ENCODE results near the gene ADGRB3. TPM values are rescaled to one million over a fixed set of nuclear protein-coding genes. Genes with fewer than 3 reads are reported as not detected.

ADGRB3 gene
- total and polyA plus RNA-seq, 8 donors, result 0.19 to 16.0 (median 0.61) TPM; not detected in 1

DNA sequence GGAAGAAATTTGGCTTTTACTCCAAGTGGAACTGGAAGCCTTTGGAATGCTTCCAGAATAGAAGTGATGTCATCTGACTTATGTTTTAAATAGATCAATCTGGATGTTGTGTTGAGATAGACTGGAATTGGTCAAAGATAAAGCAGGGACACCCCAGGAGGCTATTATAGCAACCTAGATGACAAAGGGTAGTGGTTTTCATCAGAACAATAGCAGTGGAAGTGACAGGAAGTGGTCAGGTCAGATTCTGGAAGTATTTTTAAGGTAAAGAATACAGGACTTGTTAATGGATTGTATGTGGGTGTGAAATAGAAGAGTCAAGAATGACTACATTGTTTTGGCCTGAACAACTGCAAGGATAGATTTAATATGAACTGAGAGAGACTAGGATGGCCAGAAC lies 191.4 kb downstream of the ADGRB3 start:
- no peaks in the 10 kb centered on the region for H3K27me3 ChIP-seq
- no peaks in the 10 kb centered on the region for H3K36me3 ChIP-seq
- no peak overlapping the region for H3K4me3 ChIP-seq
- H3K4me1 ChIP-seq, result no peaks in the 10 kb centered on the region
- no peaks in the 10 kb centered on the region for H3K9me3 ChIP-seq
- no peak for DNase-seq
- H3K27ac ChIP-seq, result no peak overlapping the region
- TF ChIP-seq EP300 (IDR thresholded peaks at IDR 0.05) (no peak), CTCF (IDR thresholded peaks at IDR 0.05) (no peak), POLR2AphosphoS5 (IDR thresholded peaks at IDR 0.05) (no peak), POLR2A (IDR thresholded peaks at IDR 0.05) (no peak)
- intact Hi-C loops (cut with DNase I; ENCODE audit: low total_unique reads), result no loop called here

- DNase-seq, result no peak
- Histone ChIP-seq H3K4me3 (no peak overlapping the region), H3K9me3 (no peaks in the 10 kb centered on the region), H3K27ac (no peak overlapping the region), H3K27me3 (no peaks in the 10 kb centered on the region), H3K36me3 (no peaks in the 10 kb centered on the region), H3K4me1 (no peaks in the 10 kb centered on the region)
- WGBS, 5 donors, result 44 to 53% (median 51%) methylated on average over 5 of the region's 5 CpGs
- TF ChIP-seq EP300 (IDR thresholded peaks at IDR 0.05) (no peak), POLR2A (IDR thresholded peaks at IDR 0.05) (no peak), POLR2AphosphoS5 (IDR thresholded peaks at IDR 0.05) (no peak), CTCF (IDR thresholded peaks at IDR 0.05) (no peak)
- intact Hi-C loops (cut with DNase I; ENCODE audit: low total_unique reads), result no loop called here
Measured at GRCh38 chr6:68834551-68834950, 199.5 kb downstream of the ADGRB3 start.

- Histone ChIP-seq H3K9me3 (peaks cover 0 to under 1% (median 0%) of the 10 kb centered on the region in 4 donors), H3K36me3 (no peaks in the 10 kb centered on the region), H3K27me3 (no peaks in the 10 kb centered on the region), H3K4me1 (no peaks in the 10 kb centered on the region), H3K27ac (no peak overlapping the region), H3K4me3 (no peak overlapping the region)
- intact Hi-C loops (cut with DNase I; ENCODE audit: low total_unique reads), result no loop called here
- TF ChIP-seq EP300 (IDR thresholded peaks at IDR 0.05) (no peak), CTCF (IDR thresholded peaks at IDR 0.05) (no peak)
- no peak for DNase-seq
Measured at GRCh38 chr6:68838571-68838970, 203.5 kb downstream of the ADGRB3 start.

DNA sequence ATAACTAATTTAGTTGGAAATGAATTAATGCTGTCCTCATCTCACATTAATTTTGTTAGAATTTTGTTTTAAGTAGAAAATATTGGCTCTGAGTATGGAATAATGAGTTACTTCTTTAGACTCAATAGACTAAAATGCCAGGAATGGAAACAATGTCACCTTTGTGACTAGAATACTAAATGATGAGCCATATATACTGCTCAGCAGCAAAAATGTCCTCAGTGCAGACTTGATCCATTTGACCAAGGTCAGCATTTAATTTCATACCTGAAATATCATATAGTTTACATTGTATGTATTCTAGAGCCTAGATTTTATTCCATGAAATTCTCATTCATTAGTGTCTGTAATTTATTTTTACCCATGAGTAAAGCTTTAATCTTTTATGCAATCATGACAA lies 217.7 kb downstream of the ADGRB3 start:
- H3K9me3 ChIP-seq, result peaks cover 0 to 13% (median under 1%) of the 10 kb centered on the region in 4 donors
- no peaks in the 10 kb centered on the region for H3K27me3 ChIP-seq
- H3K4me3 ChIP-seq, result no peak overlapping the region
- DNase-seq, result no peak
- TF ChIP-seq POLR2A (IDR thresholded peaks at IDR 0.05), result no peak
- TF ChIP-seq CTCF (IDR thresholded peaks at IDR 0.05), result no peak
- H3K27ac ChIP-seq, result no peak overlapping the region
- no peaks in the 10 kb centered on the region for H3K4me1 ChIP-seq
- no peaks in the 10 kb centered on the region for H3K36me3 ChIP-seq
- intact Hi-C loops (cut with DNase I; ENCODE audit: low total_unique reads), result no loop called here

DNA sequence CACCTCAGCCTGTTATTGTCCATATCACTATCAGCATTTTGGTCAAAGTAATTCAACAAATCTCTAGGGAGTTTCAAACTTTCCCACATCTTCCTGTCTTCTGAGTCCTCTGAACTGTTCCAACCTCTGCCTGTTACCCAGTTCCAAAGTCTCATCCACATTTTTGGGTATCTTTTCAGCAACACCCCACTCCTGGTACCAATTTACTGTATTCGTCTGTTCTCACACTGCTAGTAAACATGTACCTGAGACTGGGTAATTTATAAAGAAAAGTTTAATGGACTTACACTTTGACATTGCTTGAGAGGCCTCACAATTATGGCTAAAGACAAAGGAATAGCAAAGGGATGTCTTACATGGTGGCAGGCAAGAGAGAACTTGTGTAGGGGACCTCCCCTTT lies 224.2 kb downstream of the ADGRB3 start:
- intact Hi-C loops (cut with DNase I; ENCODE audit: low total_unique reads), result no loop called here
- TF ChIP-seq POLR2A (IDR thresholded peaks at IDR 0.05) (no peak), CTCF (IDR thresholded peaks at IDR 0.05) (no peak), POLR2AphosphoS5 (IDR thresholded peaks at IDR 0.05) (no peak), EP300 (IDR thresholded peaks at IDR 0.05) (no peak)
- WGBS, 5 donors, result 60 to 94% (median 79%) methylated on average over 1 of the region's 1 CpG

More for the DNA sequence above, 224.2 kb downstream of the ADGRB3 start:
- Histone ChIP-seq H3K36me3 (no peaks in the 10 kb centered on the region), H3K4me3 (no peak overlapping the region), H3K4me1 (no peaks in the 10 kb centered on the region), H3K27ac (no peak overlapping the region), H3K27me3 (no peaks in the 10 kb centered on the region), H3K9me3 (peaks cover 0 to 38% (median 23%) of the 10 kb centered on the region in 4 donors)
- no peak for DNase-seq
